Ovary (tissue), 3 donors: Measurements from ENCODE around the gene PRR18.

Source experiments
- EP300 ChIP-seq: sonication (generic); formaldehyde crosslinking; IDR thresholded peaks from one replicate; pipeline ENCODE4 v1.6.1; 2017; ENCODE audit warnings: antibody characterized with exemption
- POLR2A ChIP-seq: fragments of 450-650 bp; IDR thresholded peaks from one replicate; pipeline ENCODE4 v1.6.1; 2017; ENCODE audit warnings: antibody characterized with exemption, mild to moderate bottlenecking, moderate library complexity
- TF ChIP-seq, protein P1 (sequence below), 3 donors: fragments of 450-650 bp in 2 of 3; fragments of 200-600 bp in 1 of 3; IDR thresholded peaks; one replicate each; pipeline versions ENCODE4 v1.5.1 to v1.8.0; 2016 to 2022; ENCODE audit warnings: antibody characterized with exemption in 3 of 3, mild to moderate bottlenecking in 1 of 3
- donor health status: DM: no; HTN: no; CAD: no.

DNA sequence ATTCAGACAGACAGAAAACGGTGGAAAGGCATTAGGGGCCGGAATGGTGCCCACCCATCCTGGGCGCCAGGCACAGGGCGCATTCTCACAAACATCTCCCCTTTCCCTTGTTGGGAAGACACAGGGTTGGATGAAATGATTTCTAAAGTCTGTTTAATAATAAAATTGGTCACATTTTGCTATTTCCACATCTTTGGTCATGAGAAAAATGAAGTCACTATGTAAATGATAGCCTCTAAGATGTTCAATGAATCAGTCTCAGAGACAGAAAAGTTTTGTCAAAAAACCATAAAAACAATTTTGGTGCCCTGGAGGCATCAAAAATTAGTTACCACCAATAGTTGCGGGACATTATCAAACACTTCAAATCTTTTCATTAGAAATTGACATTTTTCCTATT is 40.7 kb downstream of the PRR18 start:
- TF ChIP-seq, protein P1, sequence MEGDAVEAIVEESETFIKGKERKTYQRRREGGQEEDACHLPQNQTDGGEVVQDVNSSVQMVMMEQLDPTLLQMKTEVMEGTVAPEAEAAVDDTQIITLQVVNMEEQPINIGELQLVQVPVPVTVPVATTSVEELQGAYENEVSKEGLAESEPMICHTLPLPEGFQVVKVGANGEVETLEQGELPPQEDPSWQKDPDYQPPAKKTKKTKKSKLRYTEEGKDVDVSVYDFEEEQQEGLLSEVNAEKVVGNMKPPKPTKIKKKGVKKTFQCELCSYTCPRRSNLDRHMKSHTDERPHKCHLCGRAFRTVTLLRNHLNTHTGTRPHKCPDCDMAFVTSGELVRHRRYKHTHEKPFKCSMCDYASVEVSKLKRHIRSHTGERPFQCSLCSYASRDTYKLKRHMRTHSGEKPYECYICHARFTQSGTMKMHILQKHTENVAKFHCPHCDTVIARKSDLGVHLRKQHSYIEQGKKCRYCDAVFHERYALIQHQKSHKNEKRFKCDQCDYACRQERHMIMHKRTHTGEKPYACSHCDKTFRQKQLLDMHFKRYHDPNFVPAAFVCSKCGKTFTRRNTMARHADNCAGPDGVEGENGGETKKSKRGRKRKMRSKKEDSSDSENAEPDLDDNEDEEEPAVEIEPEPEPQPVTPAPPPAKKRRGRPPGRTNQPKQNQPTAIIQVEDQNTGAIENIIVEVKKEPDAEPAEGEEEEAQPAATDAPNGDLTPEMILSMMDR (IDR thresholded peaks at IDR 0.05): no peak
- TF ChIP-seq POLR2A (no peak), EP300 (no peak)
